ENCODE results near the gene UBA52. TPM values are rescaled to one million over a fixed set of nuclear protein-coding genes. Genes with fewer than 3 reads are reported as not detected.

The UBA52 gene
- total and polyA plus RNA-seq, 2 of the 13 experiments (the other 11 are each of a cell fraction or from before 2014, with no cell fraction given) = 959 to 1,782 TPM

- no peak for TF ChIP-seq ZNF44 (CRISPR knock-in tag; IDR thresholded peaks at IDR 0.05)
- peak; percentile 91 for TF ChIP-seq RBFOX2 (IDR thresholded peaks at IDR 0.05; ENCODE audit: low read depth, low read length)
- TF ChIP-seq FOSL1 (CRISPR knock-in tag; IDR thresholded peaks at IDR 0.05; ENCODE audit: borderline replicate concordance) = no peak
- TF ChIP-seq ZNF484 (CRISPR knock-in tag; IDR thresholded peaks at IDR 0.05; ENCODE audit: borderline replicate concordance, low read depth) = no peak
- peak; percentile 62 for TF ChIP-seq ASH2L (IDR thresholded peaks at IDR 0.05; ENCODE audit: insufficient read length, low read depth, low read length)
- TF ChIP-seq ZNF18 (CRISPR knock-in tag; IDR thresholded peaks at IDR 0.05; ENCODE audit: insufficient replicate concordance) = no peak
- no peak for TF ChIP-seq NFATC3 (CRISPR knock-in tag; IDR thresholded peaks at IDR 0.05)
- TF ChIP-seq ZNF510 (CRISPR knock-in tag; IDR thresholded peaks at IDR 0.05; ENCODE audit: low read depth) = no peak
- TF ChIP-seq ZNF558 (CRISPR knock-in tag; IDR thresholded peaks at IDR 0.05; ENCODE audit: borderline replicate concordance) = no peak
- TF ChIP-seq HNRNPUL1 (IDR thresholded peaks at IDR 0.05; ENCODE audit: low read depth, low read length) = no peak
- TF ChIP-seq SP5 (CRISPR knock-in tag; IDR thresholded peaks at IDR 0.05; ENCODE audit: borderline replicate concordance, low read depth) = no peak
- no peak for TF ChIP-seq CHD2 (IDR thresholded peaks at IDR 0.05; ENCODE audit: low read depth, low read length)
- no peak for TF ChIP-seq HOMEZ (CRISPR knock-in tag; IDR thresholded peaks at IDR 0.05; ENCODE audit: low read depth)
- TF ChIP-seq FOXK2 (IDR thresholded peaks at IDR 0.05) = no peak
- TF ChIP-seq ZSCAN22 (CRISPR knock-in tag; IDR thresholded peaks at IDR 0.05) = no peak
- TF ChIP-seq ZNF451 (CRISPR knock-in tag; IDR thresholded peaks at IDR 0.05) = no peak
- no peak for TF ChIP-seq PCBP1 (IDR thresholded peaks at IDR 0.05; ENCODE audit: borderline replicate concordance, low read depth, low read length)
- no peak; the same call in 1 of the 2 replicates for TF ChIP-seq ZBTB38 (CRISPR knock-in tag; IDR thresholded peaks at IDR 0.05)
- peak; percentile 37 for TF ChIP-seq SOX5 (CRISPR knock-in tag; IDR thresholded peaks at IDR 0.05; ENCODE audit: borderline replicate concordance)
- TF ChIP-seq ZBTB46 (CRISPR knock-in tag; IDR thresholded peaks at IDR 0.05; ENCODE audit: borderline replicate concordance) = no peak
- no peak for TF ChIP-seq RFXAP (CRISPR knock-in tag; IDR thresholded peaks at IDR 0.05; ENCODE audit: borderline replicate concordance)
- TF ChIP-seq RNF2 (conservative IDR thresholded peaks at IDR 0.05; ENCODE audit: low read depth) = no peak
- TF ChIP-seq CREBL2 (CRISPR knock-in tag; IDR thresholded peaks at IDR 0.05; ENCODE audit: borderline replicate concordance) = no peak
- peak; percentile 41; the same call in 1 of the 2 replicates for TF ChIP-seq TGIF2 (CRISPR knock-in tag; IDR thresholded peaks at IDR 0.05)
- no peak for TF ChIP-seq HNRNPH1 (optimal IDR thresholded peaks at IDR 0.05; ENCODE audit: low read depth, low read length)
- no peak for TF ChIP-seq TOE1 (CRISPR knock-in tag; IDR thresholded peaks at IDR 0.05)
- TF ChIP-seq ZNF891 (CRISPR knock-in tag; IDR thresholded peaks at IDR 0.05) = no peak; the same call in 1 of the 2 replicates
These were observed 14.1 kb upstream of the UBA52 start, which contains the start of gene KXD1 (continued) for GRCh38 chr19:18557411-18558201.
